GM19395 (cell line): ENCODE data around the gene VASN.
"Not testable (repeated sequence)": the region's sequence is repeated elsewhere in the genome, so short reads cannot be mapped to it uniquely, and the experiment has no call there.

Source experiments
- ATAC-seq: cut with Tn5 transposase; IDR thresholded peaks from one replicate; pipeline ENCODE4 v1.9.1; 2021; ENCODE audit warnings: mild to moderate bottlenecking, moderate library complexity; ENCODE audit not compliant: unreplicated experiment

Gene VASN

GRCh38 chr16:4371357-4372000, at the start of gene VASN:
VASN (plus strand) TSS chr16:4371848; CDS start chr16:4380878, 9,030 bp downstream.
- peak; percentile 63 for ATAC-seq

- ATAC-seq: no peak
Observed at GRCh38 chr16:4322121-4323052, 49.3 kb upstream of the VASN start.

GRCh38 chr16:4323071-4323844, 48.4 kb upstream of the VASN start:
- no peak for ATAC-seq

GRCh38 chr16:4323845-4324488, 47.7 kb upstream of the VASN start:
- ATAC-seq: no peak

GRCh38 chr16:4324492-4325252, 47.0 kb upstream of the VASN start:
- no peak for ATAC-seq

GRCh38 chr16:4325253-4325758, 46.3 kb upstream of the VASN start:
- no peak for ATAC-seq

GRCh38 chr16:4327386-4328045, 44.1 kb upstream of the VASN start:
- no peak for ATAC-seq

GRCh38 chr16:4328046-4328781, 43.4 kb upstream of the VASN start:
- no peak for ATAC-seq

GRCh38 chr16:4328782-4329775, 42.6 kb upstream of the VASN start:
- ATAC-seq: no peak

GRCh38 chr16:4330277-4330874, 41.3 kb upstream of the VASN start:
- ATAC-seq: peak; percentile 53

- ATAC-seq: no peak
Observed at GRCh38 chr16:4332083-4332482, 39.6 kb upstream of the VASN start.

- no peak for ATAC-seq
Observed at GRCh38 chr16:4332623-4333307, 38.9 kb upstream of the VASN start.

GRCh38 chr16:4333308-4333638, 38.4 kb upstream of the VASN start:
- ATAC-seq: no peak

- ATAC-seq: not testable (repeated sequence)
Observed at GRCh38 chr16:4333714-4334113, 37.9 kb upstream of the VASN start.

- no peak for ATAC-seq
Observed at GRCh38 chr16:4334724-4335495, 36.7 kb upstream of the VASN start.
